Gastroesophageal sphincter (tissue), 3 donors: ENCODE measurements around the gene NOL9.

Experiments
- EP300 ChIP-seq: sonication (generic); formaldehyde crosslinking; IDR thresholded peaks from one replicate; pipeline ENCODE4 v1.6.1; 2017; ENCODE audit warnings: antibody characterized with exemption, mild to moderate bottlenecking
- POLR2A ChIP-seq, 2 donors: fragments of 450-650 bp; IDR thresholded peaks; one replicate each; pipeline ENCODE4 v1.6.1; 2017; ENCODE audit warnings: antibody characterized with exemption in 2 of 2, mild to moderate bottlenecking in 2 of 2, moderate library complexity in 1 of 2
- TF ChIP-seq, protein P1 (sequence below), 4 experiments: fragments of 200-600 bp in 2 of 4; fragments of 450-650 bp in 2 of 4; sonication (generic) in 1 of 4; IDR thresholded peaks; one replicate each; pipeline ENCODE4 v1.5.1; 2017 to 2019; ENCODE audit warnings: antibody characterized with exemption in 4 of 4, mild to moderate bottlenecking in 2 of 4, moderate library complexity in 2 of 4

DNA sequence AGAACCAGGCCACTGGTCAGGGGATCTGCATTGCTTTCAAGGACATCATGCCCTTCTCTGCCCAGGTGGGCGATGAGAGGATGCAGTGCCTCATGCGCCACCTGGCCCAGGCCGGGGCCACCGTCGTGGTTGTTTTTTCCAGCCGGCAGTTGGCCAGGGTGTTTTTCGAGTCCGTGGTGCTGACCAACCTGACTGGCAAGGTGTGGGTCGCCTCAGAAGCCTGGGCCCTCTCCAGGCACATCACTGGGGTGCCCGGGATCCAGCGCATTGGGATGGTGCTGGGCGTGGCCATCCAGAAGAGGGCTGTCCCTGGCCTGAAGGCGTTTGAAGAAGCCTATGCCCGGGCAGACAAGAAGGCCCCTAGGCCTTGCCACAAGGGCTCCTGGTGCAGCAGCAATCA lies 20.5 kb upstream of the NOL9 start:
- TF ChIP-seq POLR2A (IDR thresholded peaks at IDR 0.05) (no peak), EP300 (no peak)
- TF ChIP-seq, protein P1, sequence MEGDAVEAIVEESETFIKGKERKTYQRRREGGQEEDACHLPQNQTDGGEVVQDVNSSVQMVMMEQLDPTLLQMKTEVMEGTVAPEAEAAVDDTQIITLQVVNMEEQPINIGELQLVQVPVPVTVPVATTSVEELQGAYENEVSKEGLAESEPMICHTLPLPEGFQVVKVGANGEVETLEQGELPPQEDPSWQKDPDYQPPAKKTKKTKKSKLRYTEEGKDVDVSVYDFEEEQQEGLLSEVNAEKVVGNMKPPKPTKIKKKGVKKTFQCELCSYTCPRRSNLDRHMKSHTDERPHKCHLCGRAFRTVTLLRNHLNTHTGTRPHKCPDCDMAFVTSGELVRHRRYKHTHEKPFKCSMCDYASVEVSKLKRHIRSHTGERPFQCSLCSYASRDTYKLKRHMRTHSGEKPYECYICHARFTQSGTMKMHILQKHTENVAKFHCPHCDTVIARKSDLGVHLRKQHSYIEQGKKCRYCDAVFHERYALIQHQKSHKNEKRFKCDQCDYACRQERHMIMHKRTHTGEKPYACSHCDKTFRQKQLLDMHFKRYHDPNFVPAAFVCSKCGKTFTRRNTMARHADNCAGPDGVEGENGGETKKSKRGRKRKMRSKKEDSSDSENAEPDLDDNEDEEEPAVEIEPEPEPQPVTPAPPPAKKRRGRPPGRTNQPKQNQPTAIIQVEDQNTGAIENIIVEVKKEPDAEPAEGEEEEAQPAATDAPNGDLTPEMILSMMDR (IDR thresholded peaks at IDR 0.05) = no peak
